GM23248 (cell line): ENCODE results near the gene PPP1R12B. TPM values are rescaled to one million over a fixed set of nuclear protein-coding genes. Genes with fewer than 3 reads are reported as not detected.

Experiments used
- DNase-seq: peaks from one replicate; pipeline ENCODE4 v3.0.0-alpha.2; 2015
- H2AFZ ChIP-seq: fragments of 200-600 bp; sonication (generic); 2 replicates; pipeline ENCODE4 v1.6.1; 2016; ENCODE audit warnings: antibody characterized with exemption
- H3F3A ChIP-seq: fragments of 200-600 bp; sonication (generic); 2 replicates; pipeline ENCODE4 v1.6.1; 2016; ENCODE audit warnings: mild to moderate bottlenecking, antibody characterized with exemption, mixed run types; ENCODE audit not compliant: insufficient read depth
- H3K27ac ChIP-seq: fragments of 200-600 bp; sonication (generic); 2 replicates; pipeline ENCODE4 v1.5.1; 2016; ENCODE audit warnings: mild to moderate bottlenecking
- H3K27me3 ChIP-seq: fragments of 200-600 bp; sonication (generic); replicated peaks from 2 replicates; pipeline ENCODE4 v1.6.1; 2016; ENCODE audit warnings: mild to moderate bottlenecking; ENCODE audit not compliant: insufficient read depth
- H3K36me3 ChIP-seq: fragments of 200-600 bp; sonication (generic); 2 replicates; pipeline ENCODE4 v1.6.1; 2016; ENCODE audit warnings: low read depth, mild to moderate bottlenecking
- H3K4me1 ChIP-seq: fragments of 200-600 bp; sonication (generic); 2 replicates; pipeline ENCODE4 v1.6.1; 2016; ENCODE audit warnings: mild to moderate bottlenecking; ENCODE audit not compliant: insufficient read depth
- H3K4me2 ChIP-seq: fragments of 200-600 bp; sonication (generic); one replicate; pipeline ENCODE4 v1.6.1; 2016; ENCODE audit warnings: mild to moderate bottlenecking; ENCODE audit not compliant: unreplicated experiment
- H3K4me3 ChIP-seq: fragments of 200-600 bp; sonication (generic); 2 replicates; pipeline ENCODE4 v1.5.1; 2016; ENCODE audit warnings: mild to moderate bottlenecking
- H3K79me2 ChIP-seq: fragments of 200-600 bp; sonication (generic); 2 replicates; pipeline ENCODE4 v1.6.1; 2016; ENCODE audit warnings: mild to moderate bottlenecking; ENCODE audit not compliant: insufficient read depth
- H3K9ac ChIP-seq: fragments of 200-600 bp; sonication (generic); 2 replicates; pipeline ENCODE4 v1.6.1; 2016; ENCODE audit warnings: mild to moderate bottlenecking
- H3K9me2 ChIP-seq: fragments of 200-600 bp; sonication (generic); 2 replicates; pipeline ENCODE4 v1.6.1; 2016; ENCODE audit warnings: mixed run types, mild to moderate bottlenecking, moderate library complexity; ENCODE audit not compliant: insufficient read depth
- H3K9me3 ChIP-seq: fragments of 200-600 bp; sonication (generic); one replicate; pipeline ENCODE4 v1.6.1; 2017; ENCODE audit warnings: low read depth
- H4K20me1 ChIP-seq: fragments of 200-600 bp; sonication (generic); 2 replicates; pipeline ENCODE4 v1.6.0; 2016; ENCODE audit not compliant: insufficient read depth
- EZH2 ChIP-seq: fragments of 200-600 bp; sonication (generic); IDR thresholded peaks from 2 replicates; pipeline ENCODE4 v1.6.1; 2018; ENCODE audit warnings: antibody characterized with exemption, mild to moderate bottlenecking; ENCODE audit not compliant: insufficient read depth, poor library complexity, severe bottlenecking
- EZH2phosphoT487 ChIP-seq: fragments of 200-600 bp; sonication (generic); IDR thresholded peaks from 2 replicates; pipeline ENCODE4 v1.6.1; 2018; ENCODE audit warnings: antibody characterized with exemption, moderate library complexity, mild to moderate bottlenecking, low read depth; ENCODE audit not compliant: insufficient read depth
- WGBS, 2 experiments: methylation state at CpG; one replicate each; pipeline ENCODE4 v1.1.6; 2015 to 2017; ENCODE audit warnings: low lambda C conversion rate in 2 of 2, low coverage in 1 of 2; ENCODE audit errors: missing lambda C conversion rate in 2 of 2; 5-methylcytosine and 5-hydroxymethylcytosine counted together
- in situ Hi-C: fragments of 300-500 bp; cut with MboI; formaldehyde crosslinking; loops from 2 replicates; pipeline ENCODE4 v1.15.0; 2020
- polyA plus RNA-seq: library from polyadenylated mRNA; unstranded; fragments of >200 nt; fragmentation: Nextera tagmentation; extraction: Ambion mirVana; gene quantifications from 2 replicates; pipeline ENCODE4 v1.2.1, GENCODE V29; 2016
- total RNA-seq: library from RNA; depleted of rRNA; stranded (reverse); fragments of >200 nt; shearing (Covaris generic); gene quantifications from 2 replicates; pipeline ENCODE4 v1.2.3, GENCODE V29; 2014

Gene PPP1R12B
- total and polyA plus RNA-seq, 2 experiments from 2014 or later = 3.6 to 14.6 TPM

DNA sequence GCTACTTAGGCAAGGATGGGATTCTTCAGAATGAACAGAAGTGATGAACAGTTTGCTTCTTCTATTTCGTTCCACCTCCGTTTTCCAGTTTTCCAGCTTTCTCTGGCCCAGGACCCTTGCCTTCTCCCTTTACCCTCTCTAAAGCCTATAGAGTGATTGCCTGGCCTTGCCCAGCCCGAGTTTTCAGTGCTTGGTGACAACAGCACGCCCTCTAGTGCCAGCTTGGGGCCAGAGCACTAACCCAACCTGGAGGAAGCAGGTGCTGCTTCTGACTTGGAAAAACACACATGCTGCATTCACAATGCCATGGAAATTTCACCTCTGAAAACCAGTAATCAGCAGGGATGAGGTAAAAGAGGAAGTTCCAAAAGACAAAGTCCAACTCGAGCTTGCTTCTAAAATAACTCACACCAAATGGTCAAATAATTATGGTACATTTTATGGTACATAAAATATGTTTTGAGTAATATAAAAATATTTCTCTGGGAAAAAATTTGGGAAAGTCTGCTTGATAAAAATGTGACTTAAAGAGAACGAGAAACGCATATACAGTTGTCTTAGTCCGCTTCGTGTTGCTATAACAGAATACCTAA lies 32.8 kb upstream of the PPP1R12B start:
- WGBS, 2 experiments = 4 to 5% methylated on average over 9 of the region's 9 CpGs

DNA sequence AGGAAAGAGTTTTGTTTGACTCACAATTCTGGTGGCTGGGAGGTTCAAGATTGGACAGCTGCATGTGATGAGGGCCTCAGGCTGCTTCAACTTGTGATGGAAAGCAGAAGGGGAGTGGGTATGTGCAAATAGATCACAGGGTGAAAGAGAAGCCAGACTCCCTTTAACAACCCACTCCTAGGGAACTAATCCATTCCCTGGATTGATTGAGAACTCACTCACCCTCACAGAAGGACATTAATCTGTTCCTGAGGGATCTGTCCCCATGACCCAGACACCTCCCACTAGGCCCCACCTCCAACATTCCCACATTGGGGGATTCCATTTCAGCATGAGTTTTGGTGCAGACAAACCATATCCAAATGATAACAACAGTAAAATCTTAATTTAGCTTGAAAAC lies 32.3 kb upstream of the PPP1R12B start:
- Histone ChIP-seq H4K20me1 (no peaks in the 10 kb centered on the region), H3K27ac (no peak overlapping the region), H3K9me3 (no peaks in the 10 kb centered on the region), H3K27me3 (peaks cover 26% of the 10 kb centered on the region), H3K79me2 (no peaks in the 10 kb centered on the region), H3F3A (no peaks in the 10 kb centered on the region), H2AFZ (no peak overlapping the region), H3K9ac (no peak overlapping the region), H3K4me2 (no peak overlapping the region), H3K9me2 (no peaks in the 10 kb centered on the region), H3K4me3 (no peak overlapping the region), H3K4me1 (no peaks in the 10 kb centered on the region), H3K36me3 (no peaks in the 10 kb centered on the region)
- no peak for DNase-seq
- TF ChIP-seq EZH2phosphoT487 = no peak
- no peak for TF ChIP-seq EZH2
- in situ Hi-C loops = no loop called here

More for the DNA sequence above, 32.8 kb upstream of the PPP1R12B start:
- Histone ChIP-seq H3K27me3 (peaks cover 30% of the 10 kb centered on the region), H3K4me1 (no peaks in the 10 kb centered on the region), H3K9ac (no peak overlapping the region), H3K27ac (no peak overlapping the region), H3K79me2 (no peaks in the 10 kb centered on the region), H3K36me3 (no peaks in the 10 kb centered on the region), H3K4me2 (no peak overlapping the region), H3K4me3 (no peak overlapping the region), H3K9me2 (no peaks in the 10 kb centered on the region), H3F3A (no peaks in the 10 kb centered on the region), H3K9me3 (no peaks in the 10 kb centered on the region), H2AFZ (no peak overlapping the region), H4K20me1 (no peaks in the 10 kb centered on the region)
- TF ChIP-seq EZH2 = no peak
- no peak for TF ChIP-seq EZH2phosphoT487
- in situ Hi-C loops = no loop called here
- DNase-seq = peak; percentile 80

DNA sequence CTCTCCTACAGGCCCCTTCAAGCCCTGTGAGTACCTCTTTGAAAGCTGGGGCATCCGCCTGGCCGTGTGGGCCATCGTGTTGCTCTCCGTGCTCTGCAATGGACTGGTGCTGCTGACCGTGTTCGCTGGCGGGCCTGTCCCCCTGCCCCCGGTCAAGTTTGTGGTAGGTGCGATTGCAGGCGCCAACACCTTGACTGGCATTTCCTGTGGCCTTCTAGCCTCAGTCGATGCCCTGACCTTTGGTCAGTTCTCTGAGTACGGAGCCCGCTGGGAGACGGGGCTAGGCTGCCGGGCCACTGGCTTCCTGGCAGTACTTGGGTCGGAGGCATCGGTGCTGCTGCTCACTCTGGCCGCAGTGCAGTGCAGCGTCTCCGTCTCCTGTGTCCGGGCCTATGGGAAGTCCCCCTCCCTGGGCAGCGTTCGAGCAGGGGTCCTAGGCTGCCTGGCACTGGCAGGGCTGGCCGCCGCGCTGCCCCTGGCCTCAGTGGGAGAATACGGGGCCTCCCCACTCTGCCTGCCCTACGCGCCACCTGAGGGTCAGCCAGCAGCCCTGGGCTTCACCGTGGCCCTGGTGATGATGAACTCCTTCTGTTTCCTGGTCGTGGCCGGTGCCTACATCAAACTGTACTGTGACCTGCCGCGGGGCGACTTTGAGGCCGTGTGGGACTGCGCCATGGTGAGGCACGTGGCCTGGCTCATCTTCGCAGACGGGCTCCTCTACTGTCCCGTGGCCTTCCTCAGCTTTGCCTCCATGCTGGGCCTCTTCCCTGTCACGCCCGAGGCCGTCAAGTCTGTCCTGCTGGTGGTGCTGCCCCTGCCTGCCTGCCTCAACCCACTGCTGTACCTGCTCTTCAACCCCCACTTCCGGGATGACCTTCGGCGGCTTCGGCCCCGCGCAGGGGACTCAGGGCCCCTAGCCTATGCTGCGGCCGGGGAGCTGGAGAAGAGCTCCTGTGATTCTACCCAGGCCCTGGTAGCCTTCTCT lies 30.3 kb upstream of the PPP1R12B start:
- TF ChIP-seq EZH2 (no peak), EZH2phosphoT487 (no peak)
- WGBS, 2 experiments = 84 to 92% methylated on average over 43 to 50 of the region's 52 CpGs
- Histone ChIP-seq H2AFZ (no peak overlapping the region), H3K9ac (no peak overlapping the region), H3K4me2 (no peak overlapping the region), H3K9me3 (no peaks in the 10 kb centered on the region), H3K9me2 (no peaks in the 10 kb centered on the region), H3K27ac (no peak overlapping the region), H4K20me1 (no peaks in the 10 kb centered on the region), H3F3A (no peaks in the 10 kb centered on the region), H3K36me3 (no peaks in the 10 kb centered on the region), H3K4me1 (no peaks in the 10 kb centered on the region), H3K27me3 (peaks cover 31% of the 10 kb centered on the region), H3K79me2 (no peaks in the 10 kb centered on the region), H3K4me3 (no peak overlapping the region)
- in situ Hi-C loops = no loop called here
- no peak for DNase-seq

DNA sequence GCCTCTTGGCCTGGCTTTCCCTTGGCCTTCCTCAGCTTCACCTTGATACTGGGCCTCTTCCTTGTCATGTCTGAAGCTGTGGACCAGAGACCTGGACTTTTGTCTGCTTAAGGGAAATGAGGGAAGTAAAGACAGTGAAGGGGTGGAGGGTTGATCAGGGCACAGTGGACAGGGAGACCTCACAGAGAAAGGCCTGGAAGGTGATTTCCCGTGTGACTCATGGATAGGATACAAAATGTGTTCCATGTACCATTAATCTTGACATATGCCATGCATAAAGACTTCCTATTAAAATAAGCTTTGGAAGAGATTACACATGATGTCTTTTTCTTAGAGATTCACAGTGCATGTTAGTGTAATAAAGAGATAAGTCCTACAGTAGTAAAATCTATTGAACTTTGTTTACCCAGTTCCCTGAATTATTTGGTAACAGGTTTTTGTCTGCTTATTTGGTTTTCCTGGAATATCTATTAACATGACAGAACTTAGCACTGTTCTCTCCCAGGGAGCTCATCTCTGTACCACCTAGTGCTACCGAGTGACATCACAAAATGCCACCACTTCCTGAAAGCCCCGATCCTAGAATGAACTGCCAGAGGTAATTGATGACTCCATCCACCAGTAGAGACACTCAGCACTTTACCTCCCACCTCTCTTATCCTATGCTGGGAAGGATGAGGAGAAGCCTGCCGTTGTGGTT lies 29.0 kb upstream of the PPP1R12B start:
- DNase-seq = no peak
- H3K79me2 ChIP-seq = no peaks in the 10 kb centered on the region
- no peak overlapping the region for H2AFZ ChIP-seq
- in situ Hi-C loops = no loop called here
- H4K20me1 ChIP-seq = no peaks in the 10 kb centered on the region
- no peak for TF ChIP-seq EZH2
- TF ChIP-seq EZH2phosphoT487 = no peak
- H3K4me2 ChIP-seq = no peak overlapping the region
- no peaks in the 10 kb centered on the region for H3K9me2 ChIP-seq
- H3F3A ChIP-seq = no peaks in the 10 kb centered on the region
- no peaks in the 10 kb centered on the region for H3K4me1 ChIP-seq
- H3K36me3 ChIP-seq = no peaks in the 10 kb centered on the region
- WGBS, 2 experiments = 56 to 63% methylated on average over 4 of the region's 4 CpGs
- no peak overlapping the region for H3K27ac ChIP-seq
- H3K27me3 ChIP-seq = peaks cover 18% of the 10 kb centered on the region
- H3K4me3 ChIP-seq = no peak overlapping the region
- no peaks in the 10 kb centered on the region for H3K9me3 ChIP-seq
- H3K9ac ChIP-seq = no peak overlapping the region
